IMR-90 (cell line): Measurements from ENCODE around the gene CFAP70. TPM values are rescaled to one million over a fixed set of nuclear protein-coding genes. Genes with fewer than 3 reads are reported as not detected.

Experiments used
- ATAC-seq: fragments of 200-7000 bp; cut with Tn5 transposase; 2 replicates; pipeline ENCODE4 v1.9.1; 2020; ENCODE audit warnings: low read depth, mild to moderate bottlenecking, moderate library complexity
- BruUV-seq: library from RNA; stranded (reverse); fragments of 400-500 nt; replicated peaks from 2 replicates; lab custom pipeline; 2021; lab: Mats Ljungman, UMichigan
- CTCF ChIA-PET: fragments of 300-600 bp; formaldehyde crosslinking; extraction: SDS; loops from one replicate; lab custom pipeline; 2021; ENCODE audit warnings: antibody characterized with exemption; lab: Yijun Ruan, JAX
- POLR2A ChIA-PET: fragments of 300-600 bp; sonication (Branson Sonifier 250); formaldehyde crosslinking; loops from one replicate; lab custom pipeline; 2022; ENCODE audit warnings: antibody characterized with exemption; ENCODE audit not compliant: unreplicated experiment; lab: Charles Lee
- DNase-seq: peaks from one replicate; pipeline ENCODE4 v3.0.0; 2013
- H2AFZ ChIP-seq: replicated peaks from 2 replicates; pipeline ENCODE3; 2013; ENCODE audit warnings: low read length, mild to moderate bottlenecking; ENCODE audit not compliant: poor library complexity
- H2AK5ac ChIP-seq: 2 replicates; pipeline ENCODE4 v1.6.1; 2013; ENCODE audit warnings: low read depth, low read length, inconsistent platforms
- H2AK9ac ChIP-seq: replicated peaks from 2 replicates; pipeline ENCODE3; 2013; ENCODE audit warnings: mild to moderate bottlenecking, low read depth, low read length, moderate library complexity; ENCODE audit not compliant: poor library complexity
- H2BK120ac ChIP-seq: 2 replicates; pipeline ENCODE4 v1.6.1; 2013; ENCODE audit warnings: low read depth, low read length, inconsistent platforms
- H2BK15ac ChIP-seq: 3 replicates; pipeline ENCODE4 v1.6.1; 2013; ENCODE audit warnings: low read depth, low read length, inconsistent platforms
- H2BK20ac ChIP-seq: 2 replicates; pipeline ENCODE4 v1.6.1; 2013; ENCODE audit warnings: low read depth, mild to moderate bottlenecking, inconsistent platforms, low read length, moderate library complexity
- H2BK5ac ChIP-seq: 2 replicates; pipeline ENCODE4 v1.6.1; 2013; ENCODE audit warnings: mild to moderate bottlenecking, low read depth, low read length, inconsistent platforms; ENCODE audit not compliant: poor library complexity, severe bottlenecking
- H3K14ac ChIP-seq: replicated peaks from 2 replicates; pipeline ENCODE4 v1.6.1; 2013; ENCODE audit warnings: low read depth, low read length, inconsistent platforms
- H3K18ac ChIP-seq: 2 replicates; pipeline ENCODE4 v1.6.1; 2013; ENCODE audit warnings: low read depth, low read length, control low read depth
- H3K23ac ChIP-seq: 2 replicates; pipeline ENCODE4 v1.6.1; 2013; ENCODE audit warnings: low read depth, low read length, inconsistent platforms
- H3K27ac ChIP-seq: 2 replicates; pipeline ENCODE4 v1.5.1; 2013; ENCODE audit warnings: mild to moderate bottlenecking, control low read depth, low read length; ENCODE audit not compliant: insufficient read depth
- H3K27me3 ChIP-seq: 2 replicates; pipeline ENCODE4 v1.6.1; 2013; ENCODE audit warnings: low read length; ENCODE audit not compliant: control insufficient read depth, insufficient read depth
- H3K36me3 ChIP-seq: 2 replicates; pipeline ENCODE4 v1.6.1; 2013; ENCODE audit warnings: low read length, mixed read lengths; ENCODE audit not compliant: control insufficient read depth, insufficient read depth
- H3K4ac ChIP-seq: 2 replicates; pipeline ENCODE4 v1.6.1; 2013; ENCODE audit warnings: low read depth, low read length, inconsistent platforms
- H3K4me1 ChIP-seq: 2 replicates; pipeline ENCODE4 v1.6.1; 2013; ENCODE audit warnings: low read length, mixed read lengths; ENCODE audit not compliant: control insufficient read depth, insufficient read depth
- H3K4me2 ChIP-seq: 2 replicates; pipeline ENCODE4 v1.6.1; 2013; ENCODE audit warnings: low read depth, mild to moderate bottlenecking, control low read depth, low read length, moderate library complexity
- H3K4me3 ChIP-seq: 2 replicates; pipeline ENCODE4 v1.5.1; 2013; ENCODE audit warnings: low read depth, mild to moderate bottlenecking, control low read depth, low read length, moderate library complexity; ENCODE audit not compliant: insufficient read depth
- H3K56ac ChIP-seq: 2 replicates; pipeline ENCODE4 v1.6.1; 2013; ENCODE audit warnings: low read length, inconsistent platforms; ENCODE audit not compliant: insufficient read depth; ENCODE audit errors: extremely low read depth
- H3K79me1 ChIP-seq, 2 experiments: 2 replicates each; pipeline ENCODE4 v1.6.1; 2013; ENCODE audit warnings: low read length in 2 of 2, inconsistent platforms in 1 of 2, low read depth in 1 of 2
- H3K9ac ChIP-seq: 2 replicates; pipeline ENCODE4 v1.6.1; 2013; ENCODE audit warnings: low read depth, low read length, control low read depth
- H3K9me1 ChIP-seq: 2 replicates; pipeline ENCODE4 v1.6.1; 2013; ENCODE audit warnings: low read length, inconsistent platforms; ENCODE audit not compliant: insufficient read depth
- H3K9me3 ChIP-seq: 2 replicates; pipeline ENCODE4 v1.6.1; 2013; ENCODE audit warnings: low read length; ENCODE audit not compliant: control insufficient read depth, insufficient read depth
- H4K20me1 ChIP-seq: 2 replicates; pipeline ENCODE4 v1.6.1; 2013; ENCODE audit warnings: low read length, inconsistent platforms; ENCODE audit not compliant: insufficient read depth
- H4K5ac ChIP-seq: 2 replicates; pipeline ENCODE4 v1.6.1; 2013; ENCODE audit warnings: mild to moderate bottlenecking, low read depth, low read length, control low read depth
- H4K8ac ChIP-seq, 2 experiments: 2 replicates each; pipeline ENCODE4 v1.6.1; 2013; ENCODE audit warnings: low read depth in 2 of 2, low read length in 2 of 2, control low read depth in 1 of 2, inconsistent platforms in 1 of 2
- H4K91ac ChIP-seq: 2 replicates; pipeline ENCODE4 v1.6.1; 2013; ENCODE audit warnings: low read depth, low read length, inconsistent platforms; ENCODE audit not compliant: insufficient read depth
- BHLHE40 ChIP-seq: fragments of 150-350 bp; IDR thresholded peaks from 2 replicates; pipeline ENCODE4 v1.6.1; 2016; ENCODE audit warnings: mild to moderate bottlenecking, low read depth, low read length
- FOS ChIP-seq: fragments of 150-350 bp; IDR thresholded peaks from 2 replicates; pipeline ENCODE4 v1.6.1; 2016; ENCODE audit warnings: low read depth, low read length
- MAZ ChIP-seq: IDR thresholded peaks from 2 replicates; pipeline ENCODE4 v1.6.1; 2012; ENCODE audit warnings: low read depth, mild to moderate bottlenecking, low read length, improper control_type of control experiment, moderate library complexity, borderline replicate concordance
- MXI1 ChIP-seq: IDR thresholded peaks from 2 replicates; pipeline ENCODE4 v1.6.1; 2012; ENCODE audit warnings: low read depth, mild to moderate bottlenecking, low read length, moderate library complexity, borderline replicate concordance
- RAD21 ChIP-seq: IDR thresholded peaks from 2 replicates; pipeline ENCODE4 v1.6.1; 2012; ENCODE audit warnings: low read length, improper control_type of control experiment
- RCOR1 ChIP-seq: IDR thresholded peaks from 2 replicates; pipeline ENCODE4 v1.6.1; 2012; ENCODE audit warnings: mild to moderate bottlenecking, low read length, improper control_type of control experiment; ENCODE audit not compliant: insufficient replicate concordance
- RFX5 ChIP-seq: IDR thresholded peaks from 2 replicates; pipeline ENCODE4 v1.8.0; 2012; ENCODE audit warnings: low read depth, mild to moderate bottlenecking, low read length, moderate library complexity
- dilution Hi-C: fragments of 300-500 bp; cut with HindIII; formaldehyde crosslinking; loops from one replicate; pipeline ENCODE4 v1.14.3; 2018; ENCODE audit warnings: low sequenced_read_pairs; ENCODE audit not compliant: unreplicated experiment
- in situ Hi-C: fragments of 300-500 bp; cut with MboI; formaldehyde crosslinking; loops from 3 replicates; pipeline ENCODE4 v1.14.3; 2019; ENCODE audit warnings: low sequenced_read_pairs, inconsistent platforms, mixed read lengths
- intact Hi-C: fragments of 100-400 bp; cut with micrococcal nuclease; formaldehyde crosslinking; loops from 2 replicates; pipeline ENCODE4 v1.10.0; 2022
- polyA plus RNA-seq, 3 experiments: library from polyadenylated mRNA; depleted of rRNA; stranded (reverse); fragments of >200 nt; gene quantifications; 2 replicates each; pipeline ENCODE4 v1.2.3, GENCODE V29; 2012; ENCODE audit warnings: low replicate concordance in 1 of 3
- total RNA-seq: library from RNA; depleted of rRNA; stranded (reverse); fragments of >200 nt; gene quantifications from 2 replicates; pipeline ENCODE4 v1.2.3, GENCODE V29; 2012

CFAP70 gene
- total and polyA plus RNA-seq, 2 of the 4 experiments (the other 2 are of a cell fraction), result 0.15 to 0.18 TPM

DNA sequence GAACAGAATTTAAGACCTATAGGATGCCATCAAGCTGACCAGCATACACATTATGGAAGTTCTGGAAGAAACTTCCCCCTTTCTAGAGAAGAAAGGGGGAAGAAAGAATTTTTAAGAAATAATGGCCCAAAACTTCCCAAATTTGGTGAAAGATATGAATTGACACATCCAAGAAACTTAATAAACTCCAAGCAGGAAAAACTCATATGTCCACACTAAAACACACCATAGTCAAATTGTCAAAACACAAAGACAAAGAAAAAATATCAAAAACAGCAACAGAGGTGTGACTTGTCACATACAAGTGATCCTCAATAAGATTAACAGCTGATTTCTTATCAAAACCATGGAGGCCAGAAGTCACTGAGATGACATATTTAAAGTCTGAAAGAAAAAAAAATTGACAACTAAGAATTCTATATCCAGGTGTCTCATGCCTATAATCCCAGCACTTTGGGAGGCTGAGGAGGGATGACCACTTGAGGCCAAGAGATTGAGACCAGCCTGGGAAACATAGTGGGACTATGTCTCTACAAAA is 52.4 kb downstream of the CFAP70 start:
- DNase-seq (no peak), ATAC-seq (no peak)
- no peak overlapping the region for H3K4me3 ChIP-seq
- no peak overlapping the region for H3K4ac ChIP-seq
- BruUV-seq, result no TSS peak
- no peak overlapping the region for H3K56ac ChIP-seq
- peaks cover 7% of the 10 kb centered on the region for H3K9me3 ChIP-seq
- no peak overlapping the region for H3K4me2 ChIP-seq
- no peaks in the 10 kb centered on the region for H3K4me1 ChIP-seq
- no peak overlapping the region for H2BK5ac ChIP-seq
- peaks cover 5% of the 10 kb centered on the region; the same call in 1 of the 2 replicates for H3K27me3 ChIP-seq
- dilution Hi-C loops, result no loop called here
- CTCF ChIA-PET, result no interaction called here
- no peaks in the 10 kb centered on the region for H4K20me1 ChIP-seq
- no peak overlapping the region for H4K8ac ChIP-seq
- POLR2A ChIA-PET, result no interaction called here
- no peak overlapping the region for H2BK20ac ChIP-seq
- H2AFZ ChIP-seq, result no peak overlapping the region
- in situ Hi-C loops, result no loop called here
- no peak overlapping the region for H3K23ac ChIP-seq
- H4K5ac ChIP-seq, result no peak overlapping the region
- H3K18ac ChIP-seq, result no peak overlapping the region
- H2AK9ac ChIP-seq, result no peak overlapping the region
- no peak overlapping the region for H2AK5ac ChIP-seq
- no peak overlapping the region for H4K91ac ChIP-seq
- TF ChIP-seq FOS, result no peak
- no peak for TF ChIP-seq BHLHE40
- no peak for TF ChIP-seq RCOR1
- TF ChIP-seq RAD21, result no peak
- no peak for TF ChIP-seq RFX5
- no peak for TF ChIP-seq MAZ
- TF ChIP-seq MXI1, result no peak
- no peaks in the 10 kb centered on the region for H3K36me3 ChIP-seq
- H3K9ac ChIP-seq, result no peak overlapping the region
- H3K27ac ChIP-seq, result no peak overlapping the region
- no peak overlapping the region for H3K14ac ChIP-seq
- H2BK15ac ChIP-seq, result no peak overlapping the region
- H3K9me1 ChIP-seq, result no peaks in the 10 kb centered on the region
- intact Hi-C loops, result no loop called here
- H3K79me1 ChIP-seq, result no peaks in the 10 kb centered on the region
- H2BK120ac ChIP-seq, result no peak overlapping the region
